Smooth muscle cell (in vitro differentiated cells): Measurements from ENCODE around the gene COL8A2. TPM values are rescaled to one million over a fixed set of nuclear protein-coding genes. Genes with fewer than 3 reads are reported as not detected.

ENCODE experiments used
- DNase-seq: peaks from one replicate; lab custom pipeline; 2025; ENCODE audit not compliant: unreplicated experiment; lab: John Stamatoyannopoulos, UW
- H2AFZ ChIP-seq: fragments of 200-600 bp; sonication (generic); 2 replicates; pipeline ENCODE4 v1.6.0; 2016; ENCODE audit warnings: antibody characterized with exemption, low read depth, mild to moderate bottlenecking
- H3F3A ChIP-seq: fragments of 200-600 bp; sonication (generic); 2 replicates; pipeline ENCODE4 v1.6.0; 2017; ENCODE audit warnings: antibody characterized with exemption, low read depth
- H3K27ac ChIP-seq: fragments of 200-600 bp; sonication (generic); 2 replicates; pipeline ENCODE4 v1.5.1; 2016; ENCODE audit warnings: low read depth, mild to moderate bottlenecking
- H3K27me3 ChIP-seq: fragments of 200-600 bp; sonication (generic); 2 replicates; pipeline ENCODE4 v1.6.1; 2016; ENCODE audit warnings: low read depth, mild to moderate bottlenecking
- H3K36me3 ChIP-seq: fragments of 200-600 bp; sonication (generic); 2 replicates; pipeline ENCODE4 v1.5.1; 2016; ENCODE audit warnings: low read depth
- H3K4me1 ChIP-seq: fragments of 200-600 bp; sonication (generic); 2 replicates; pipeline ENCODE4 v1.5.1; 2016; ENCODE audit warnings: low read depth
- H3K4me2 ChIP-seq: fragments of 200-600 bp; sonication (generic); 2 replicates; pipeline ENCODE4 v1.6.0; 2016; ENCODE audit warnings: mild to moderate bottlenecking
- H3K4me3 ChIP-seq: fragments of 200-600 bp; sonication (generic); 2 replicates; pipeline ENCODE4 v1.5.1; 2016; ENCODE audit warnings: mild to moderate bottlenecking
- H3K79me2 ChIP-seq: fragments of 200-600 bp; sonication (generic); 2 replicates; pipeline ENCODE4 v1.6.0; 2016; ENCODE audit warnings: low read depth, mild to moderate bottlenecking
- H3K9ac ChIP-seq: fragments of 200-600 bp; sonication (generic); 2 replicates; pipeline ENCODE4 v1.6.0; 2016; ENCODE audit warnings: low read depth
- H3K9me3 ChIP-seq: fragments of 200-600 bp; sonication (generic); replicated peaks from 2 replicates; pipeline ENCODE4 v1.5.1; 2016; ENCODE audit warnings: low read depth
- H4K20me1 ChIP-seq: fragments of 200-600 bp; sonication (generic); 2 replicates; pipeline ENCODE4 v1.6.0; 2016; ENCODE audit warnings: low read depth
- CTCF ChIP-seq: fragments of 200-600 bp; sonication (generic); IDR thresholded peaks from 2 replicates; pipeline ENCODE4 v1.5.1; 2017; ENCODE audit warnings: borderline replicate concordance, mild to moderate bottlenecking, antibody characterized with exemption; ENCODE audit not compliant: insufficient read depth, poor library complexity, severe bottlenecking
- WGBS: methylation state at CpG from one replicate; pipeline ENCODE4 v1.1.7; 2016; ENCODE audit warnings: low lambda C conversion rate; 5-methylcytosine and 5-hydroxymethylcytosine counted together
- polyA plus RNA-seq: library from polyadenylated mRNA; unstranded; fragments of >200 nt; fragmentation: Nextera tagmentation; extraction: Ambion mirVana; gene quantifications from 2 replicates; pipeline ENCODE4 v1.2.1, GENCODE V29; 2016
- total RNA-seq: library from RNA; depleted of rRNA; stranded (reverse); fragments of >200 nt; gene quantifications from 2 replicates; pipeline ENCODE4 v1.2.3, GENCODE V29; 2014

Gene COL8A2
- total and polyA plus RNA-seq, 2 experiments from 2014 or later, result 21.7 to 59.0 TPM

- no peak for TF ChIP-seq CTCF
- Histone ChIP-seq H3K9me3 (no peaks in the 10 kb centered on the region), H3K4me2 (no peak overlapping the region), H3K79me2 (no peaks in the 10 kb centered on the region), H3K4me1 (no peaks in the 10 kb centered on the region), H3K9ac (no peak overlapping the region), H3K36me3 (no peaks in the 10 kb centered on the region), H3K4me3 (no peak overlapping the region), H2AFZ (no peak overlapping the region), H3K27ac (no peak overlapping the region), H3F3A (peaks cover 8% of the 10 kb centered on the region), H4K20me1 (no peaks in the 10 kb centered on the region), H3K27me3 (no peaks in the 10 kb centered on the region)
- WGBS, result 93% methylated on average over 13 of the region's 13 CpGs
- DNase-seq, result no peak
Observed at GRCh38 chr1:36098650-36099365, 26.2 kb downstream of the COL8A2 start.

DNA sequence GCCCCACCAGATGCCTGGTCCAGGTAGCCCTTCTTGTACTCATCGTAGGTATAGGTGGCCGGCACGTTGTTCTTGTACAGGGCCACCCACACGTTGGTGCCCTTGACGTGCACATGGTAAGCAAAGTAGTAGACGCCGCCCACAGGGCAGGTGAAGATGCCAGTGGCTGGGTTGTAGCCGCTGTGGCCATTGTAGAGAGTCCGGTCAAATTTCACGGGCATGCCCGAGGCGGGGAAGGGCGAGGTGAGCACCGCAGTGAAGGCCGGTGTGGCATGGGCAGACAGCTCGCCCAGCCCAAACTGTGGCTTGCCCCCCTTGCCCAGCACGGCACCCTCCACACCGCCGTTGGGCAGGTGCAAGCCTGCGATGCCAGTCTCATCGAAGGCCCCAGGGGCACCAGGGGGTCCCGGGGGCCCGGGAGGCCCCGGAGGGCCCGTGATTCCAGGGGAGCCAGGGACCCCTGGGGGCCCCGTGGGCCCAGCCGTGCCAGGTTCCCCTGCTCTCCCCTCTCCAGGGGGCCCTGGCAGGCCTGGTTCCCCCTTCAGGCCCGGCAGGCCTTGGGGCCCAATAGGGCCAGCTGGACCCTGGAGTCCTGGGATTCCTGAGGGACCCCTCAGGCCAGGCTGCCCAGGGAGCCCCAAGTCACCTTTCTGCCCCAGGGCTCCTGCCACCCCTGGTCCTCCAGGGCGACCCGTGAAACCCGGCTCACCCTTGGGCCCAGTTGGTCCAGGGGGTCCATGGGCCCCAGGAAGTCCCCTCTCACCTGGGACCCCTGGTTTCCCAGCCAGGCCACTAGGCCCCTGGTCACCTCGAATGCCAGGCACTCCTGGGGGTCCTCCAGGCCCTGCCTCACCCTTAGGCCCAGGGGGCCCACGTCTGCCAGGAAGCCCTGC lies 27.1 kb downstream of the COL8A2 start:
- H3F3A ChIP-seq, result peaks cover 9% of the 10 kb centered on the region
- no peaks in the 10 kb centered on the region for H3K9me3 ChIP-seq
- H3K79me2 ChIP-seq, result no peaks in the 10 kb centered on the region
- no peak for TF ChIP-seq CTCF
- no peak overlapping the region for H3K4me2 ChIP-seq
- no peaks in the 10 kb centered on the region for H3K4me1 ChIP-seq
- H3K4me3 ChIP-seq, result no peak overlapping the region
- H2AFZ ChIP-seq, result no peak overlapping the region
- no peaks in the 10 kb centered on the region for H3K27me3 ChIP-seq
- no peaks in the 10 kb centered on the region for H4K20me1 ChIP-seq
- 94% methylated on average over 33 of the region's 33 CpGs for WGBS
- no peak overlapping the region for H3K27ac ChIP-seq
- no peak for DNase-seq
- no peak overlapping the region for H3K9ac ChIP-seq
- H3K36me3 ChIP-seq, result no peaks in the 10 kb centered on the region

GRCh38 chr1:36096500-36097432 lies 28.3 kb downstream of the COL8A2 start:
- Histone ChIP-seq H3K9me3 (no peaks in the 10 kb centered on the region), H2AFZ (no peak overlapping the region), H3F3A (peaks cover 9% of the 10 kb centered on the region), H3K27ac (no peak overlapping the region), H3K9ac (no peak overlapping the region), H3K27me3 (no peaks in the 10 kb centered on the region), H3K4me3 (no peak overlapping the region), H3K4me2 (no peak overlapping the region), H3K36me3 (no peaks in the 10 kb centered on the region), H3K4me1 (no peaks in the 10 kb centered on the region), H4K20me1 (no peaks in the 10 kb centered on the region), H3K79me2 (no peaks in the 10 kb centered on the region)
- DNase-seq, result no peak
- peak; percentile 20 for TF ChIP-seq CTCF
- 81% methylated on average over 16 of the region's 16 CpGs for WGBS
